K562 (cell line): ENCODE measurements around the gene PPM1M. TPM values are rescaled to one million over a fixed set of nuclear protein-coding genes. Genes with fewer than 3 reads are reported as not detected.

Experiments
- ARID1B ChIP-seq: fragments of 450-650 bp; IDR thresholded peaks from 2 replicates; pipeline ENCODE4 v1.6.1; 2016; ENCODE audit warnings: antibody characterized with exemption, mild to moderate bottlenecking, inconsistent platforms
- ETS2 ChIP-seq: IDR thresholded peaks from 2 replicates; pipeline ENCODE4 v1.6.1; 2016; ENCODE audit warnings: borderline replicate concordance, missing genetic modification characterization, mild to moderate bottlenecking, moderate library complexity, missing compliant biosample characterization; ENCODE audit not compliant: poor library complexity, severe bottlenecking
- HDAC8 ChIP-seq: fragments of 450-650 bp; IDR thresholded peaks from 2 replicates; pipeline ENCODE4 v1.6.1; 2016; ENCODE audit warnings: mild to moderate bottlenecking, missing genetic modification characterization, moderate library complexity, missing compliant biosample characterization
- YY1 ChIP-seq, 3 experiments: IDR thresholded peaks; 2 replicates each; pipeline ENCODE4 v1.6.1; 2011; ENCODE audit warnings: low read length in 2 of 3, mild to moderate bottlenecking in 2 of 3, moderate library complexity in 2 of 3, borderline replicate concordance in 1 of 3, control low read depth in 1 of 3, low read depth in 1 of 3; ENCODE audit not compliant: insufficient read depth in 3 of 3, insufficient replicate concordance in 2 of 3, control insufficient read depth in 1 of 3, insufficient read length in 1 of 3; ENCODE audit errors: extremely low read depth in 1 of 3
- ZBTB17 ChIP-seq: fragments of 450-650 bp; formaldehyde crosslinking; IDR thresholded peaks from 2 replicates; pipeline ENCODE4 v1.4.0; 2020; ENCODE audit warnings: mild to moderate bottlenecking
- polyA plus RNA-seq, 8 experiments: library from polyadenylated mRNA; depleted of rRNA in 4 of 8; stranded (reverse) in 5 of 8; unstranded in 3 of 8; fragments of >200 nt; fragmentation: Nextera tagmentation in 2 of 8; fragmentation: Illumina TruSeq in 1 of 8; extraction: Ambion mirVana in 2 of 8; extraction: Trizol in 1 of 8; gene quantifications; 2 replicates each; pipeline versions ENCODE4 v1.2.1 to v1.2.3, GENCODE V29; 2011 to 2014; ENCODE audit warnings: inconsistent platforms in 1 of 8, missing spikeins in 1 of 8
- total RNA-seq, 7 experiments: library from RNA; depleted of rRNA in 6 of 7; stranded (reverse); fragments of >200 nt in 6 of 7; fragmentation: Illumina TruSeq in 2 of 7; extraction: Trizol in 2 of 7; gene quantifications; 2 replicates each; pipeline versions ENCODE4 v1.2.1 to v1.2.3, GENCODE V29; 2011 to 2021; ENCODE audit warnings: low replicate concordance in 1 of 7
- TF ChIP-seq, protein P1 (sequence below), 2 experiments: fragments of 450-650 bp in 1 of 2; IDR thresholded peaks; 2 replicates each; pipeline ENCODE4 v1.6.1; 2011 to 2017; ENCODE audit warnings: low read depth in 2 of 2, antibody characterized with exemption in 1 of 2, borderline replicate concordance in 1 of 2, low read length in 1 of 2, mild to moderate bottlenecking in 1 of 2, mixed read lengths in 1 of 2; ENCODE audit not compliant: control insufficient read depth in 1 of 2
- TF ChIP-seq, protein P2 (sequence below): fragments of 450-650 bp; IDR thresholded peaks from 2 replicates; pipeline ENCODE4 v1.6.1; 2018; ENCODE audit not compliant: partially characterized antibody
- TF ChIP-seq, protein P3 (sequence below): sonication (generic); formaldehyde crosslinking; IDR thresholded peaks from 2 replicates; pipeline ENCODE4 v1.8.1; 2022; ENCODE audit warnings: missing genetic modification reagents
- TF ChIP-seq, protein P4 (sequence below): fragments of 250-450 bp; sonication (Bioruptor Pico); IDR thresholded peaks from 2 replicates; pipeline ENCODE4 v1.6.1; 2021; ENCODE audit warnings: mild to moderate bottlenecking
- TF ChIP-seq, protein P5 (sequence below): fragments of 250-450 bp; sonication (Bioruptor Pico); IDR thresholded peaks from 2 replicates; pipeline ENCODE4 v1.4.0; 2020; ENCODE audit warnings: borderline replicate concordance
- TF ChIP-seq, protein P6 (sequence below): fragments of 250-450 bp; sonication (Bioruptor Pico); IDR thresholded peaks from 2 replicates; pipeline ENCODE4 v1.4.0; 2020; ENCODE audit warnings: mild to moderate bottlenecking, moderate library complexity

Gene PPM1M
- total and polyA plus RNA-seq, 9 of the 15 experiments (the other 6 are each of a cell fraction or from before 2014, with no cell fraction given): 1.4 to 9.2 (median 4.4) TPM

DNA sequence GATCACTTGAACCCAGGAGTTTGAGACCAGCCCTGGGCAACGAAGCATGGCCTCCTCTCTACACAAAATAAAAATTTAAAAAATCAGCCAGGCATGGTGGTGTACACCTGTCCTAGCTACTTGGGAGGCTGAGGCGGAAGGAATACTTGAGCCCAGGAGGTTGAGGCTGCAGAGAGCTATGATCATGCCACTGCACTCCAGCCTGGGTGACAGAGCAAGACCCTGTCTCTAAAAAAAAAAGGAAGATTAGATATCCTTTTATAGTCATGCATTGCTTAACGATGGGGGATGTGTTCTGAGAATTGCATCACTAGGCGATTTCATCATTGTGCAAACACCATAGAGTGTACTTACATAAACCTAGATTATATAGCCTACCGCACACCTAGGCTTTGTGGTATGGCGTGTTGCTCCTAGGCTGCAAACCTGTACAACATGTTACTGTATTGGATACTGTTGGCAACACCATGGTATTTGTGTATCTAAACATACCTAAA lies 35.0 kb upstream of the PPM1M start (continued):
- TF ChIP-seq, protein P1, sequence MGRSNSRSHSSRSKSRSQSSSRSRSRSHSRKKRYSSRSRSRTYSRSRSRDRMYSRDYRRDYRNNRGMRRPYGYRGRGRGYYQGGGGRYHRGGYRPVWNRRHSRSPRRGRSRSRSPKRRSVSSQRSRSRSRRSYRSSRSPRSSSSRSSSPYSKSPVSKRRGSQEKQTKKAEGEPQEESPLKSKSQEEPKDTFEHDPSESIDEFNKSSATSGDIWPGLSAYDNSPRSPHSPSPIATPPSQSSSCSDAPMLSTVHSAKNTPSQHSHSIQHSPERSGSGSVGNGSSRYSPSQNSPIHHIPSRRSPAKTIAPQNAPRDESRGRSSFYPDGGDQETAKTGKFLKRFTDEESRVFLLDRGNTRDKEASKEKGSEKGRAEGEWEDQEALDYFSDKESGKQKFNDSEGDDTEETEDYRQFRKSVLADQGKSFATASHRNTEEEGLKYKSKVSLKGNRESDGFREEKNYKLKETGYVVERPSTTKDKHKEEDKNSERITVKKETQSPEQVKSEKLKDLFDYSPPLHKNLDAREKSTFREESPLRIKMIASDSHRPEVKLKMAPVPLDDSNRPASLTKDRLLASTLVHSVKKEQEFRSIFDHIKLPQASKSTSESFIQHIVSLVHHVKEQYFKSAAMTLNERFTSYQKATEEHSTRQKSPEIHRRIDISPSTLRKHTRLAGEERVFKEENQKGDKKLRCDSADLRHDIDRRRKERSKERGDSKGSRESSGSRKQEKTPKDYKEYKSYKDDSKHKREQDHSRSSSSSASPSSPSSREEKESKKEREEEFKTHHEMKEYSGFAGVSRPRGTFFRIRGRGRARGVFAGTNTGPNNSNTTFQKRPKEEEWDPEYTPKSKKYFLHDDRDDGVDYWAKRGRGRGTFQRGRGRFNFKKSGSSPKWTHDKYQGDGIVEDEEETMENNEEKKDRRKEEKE (IDR thresholded peaks at IDR 0.05; ENCODE audit: borderline replicate concordance in 1 of 2, control insufficient read depth in 1 of 2, low read depth in 2 of 2, low read length in 1 of 2): no peak
- TF ChIP-seq ARID1B (no peak), ETS2 (tag) (no peak), ZBTB17 (CRISPR knock-in tag) (no peak), HDAC8 (tag) (no peak), YY1 (IDR thresholded peaks at IDR 0.05; ENCODE audit: borderline replicate concordance in 1 of 3, control insufficient read depth in 1 of 3, extremely low read depth in 1 of 3, insufficient read depth in 3 of 3, insufficient read length in 1 of 3, insufficient replicate concordance in 2 of 3, low read depth in 1 of 3, low read length in 2 of 3) (no peak)
- TF ChIP-seq, protein P2, sequence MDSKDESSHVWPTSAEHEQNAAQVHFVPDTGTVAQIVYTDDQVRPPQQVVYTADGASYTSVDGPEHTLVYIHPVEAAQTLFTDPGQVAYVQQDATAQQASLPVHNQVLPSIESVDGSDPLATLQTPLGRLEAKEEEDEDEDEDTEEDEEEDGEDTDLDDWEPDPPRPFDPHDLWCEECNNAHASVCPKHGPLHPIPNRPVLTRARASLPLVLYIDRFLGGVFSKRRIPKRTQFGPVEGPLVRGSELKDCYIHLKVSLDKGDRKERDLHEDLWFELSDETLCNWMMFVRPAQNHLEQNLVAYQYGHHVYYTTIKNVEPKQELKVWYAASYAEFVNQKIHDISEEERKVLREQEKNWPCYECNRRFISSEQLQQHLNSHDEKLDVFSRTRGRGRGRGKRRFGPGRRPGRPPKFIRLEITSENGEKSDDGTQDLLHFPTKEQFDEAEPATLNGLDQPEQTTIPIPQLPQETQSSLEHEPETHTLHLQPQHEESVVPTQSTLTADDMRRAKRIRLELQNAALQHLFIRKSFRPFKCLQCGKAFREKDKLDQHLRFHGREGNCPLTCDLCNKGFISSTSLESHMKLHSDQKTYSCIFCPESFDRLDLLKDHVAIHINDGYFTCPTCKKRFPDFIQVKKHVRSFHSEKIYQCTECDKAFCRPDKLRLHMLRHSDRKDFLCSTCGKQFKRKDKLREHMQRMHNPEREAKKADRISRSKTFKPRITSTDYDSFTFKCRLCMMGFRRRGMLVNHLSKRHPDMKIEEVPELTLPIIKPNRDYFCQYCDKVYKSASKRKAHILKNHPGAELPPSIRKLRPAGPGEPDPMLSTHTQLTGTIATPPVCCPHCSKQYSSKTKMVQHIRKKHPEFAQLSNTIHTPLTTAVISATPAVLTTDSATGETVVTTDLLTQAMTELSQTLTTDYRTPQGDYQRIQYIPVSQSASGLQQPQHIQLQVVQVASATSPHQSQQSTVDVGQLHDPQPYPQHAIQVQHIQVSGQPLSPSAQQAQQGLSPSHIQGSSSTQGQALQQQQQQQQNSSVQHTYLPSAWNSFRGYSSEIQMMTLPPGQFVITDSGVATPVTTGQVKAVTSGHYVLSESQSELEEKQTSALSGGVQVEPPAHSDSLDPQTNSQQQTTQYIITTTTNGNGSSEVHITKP: no peak
- TF ChIP-seq, protein P3, sequence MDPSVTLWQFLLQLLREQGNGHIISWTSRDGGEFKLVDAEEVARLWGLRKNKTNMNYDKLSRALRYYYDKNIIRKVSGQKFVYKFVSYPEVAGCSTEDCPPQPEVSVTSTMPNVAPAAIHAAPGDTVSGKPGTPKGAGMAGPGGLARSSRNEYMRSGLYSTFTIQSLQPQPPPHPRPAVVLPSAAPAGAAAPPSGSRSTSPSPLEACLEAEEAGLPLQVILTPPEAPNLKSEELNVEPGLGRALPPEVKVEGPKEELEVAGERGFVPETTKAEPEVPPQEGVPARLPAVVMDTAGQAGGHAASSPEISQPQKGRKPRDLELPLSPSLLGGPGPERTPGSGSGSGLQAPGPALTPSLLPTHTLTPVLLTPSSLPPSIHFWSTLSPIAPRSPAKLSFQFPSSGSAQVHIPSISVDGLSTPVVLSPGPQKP (CRISPR knock-in tag): no peak
- TF ChIP-seq, protein P4, sequence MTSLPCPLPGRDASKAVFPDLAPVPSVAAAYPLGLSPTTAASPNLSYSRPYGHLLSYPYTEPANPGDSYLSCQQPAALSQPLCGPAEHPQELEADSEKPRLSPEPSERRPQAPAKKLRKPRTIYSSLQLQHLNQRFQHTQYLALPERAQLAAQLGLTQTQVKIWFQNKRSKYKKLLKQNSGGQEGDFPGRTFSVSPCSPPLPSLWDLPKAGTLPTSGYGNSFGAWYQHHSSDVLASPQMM (CRISPR knock-in tag): no peak
- TF ChIP-seq, protein P5, sequence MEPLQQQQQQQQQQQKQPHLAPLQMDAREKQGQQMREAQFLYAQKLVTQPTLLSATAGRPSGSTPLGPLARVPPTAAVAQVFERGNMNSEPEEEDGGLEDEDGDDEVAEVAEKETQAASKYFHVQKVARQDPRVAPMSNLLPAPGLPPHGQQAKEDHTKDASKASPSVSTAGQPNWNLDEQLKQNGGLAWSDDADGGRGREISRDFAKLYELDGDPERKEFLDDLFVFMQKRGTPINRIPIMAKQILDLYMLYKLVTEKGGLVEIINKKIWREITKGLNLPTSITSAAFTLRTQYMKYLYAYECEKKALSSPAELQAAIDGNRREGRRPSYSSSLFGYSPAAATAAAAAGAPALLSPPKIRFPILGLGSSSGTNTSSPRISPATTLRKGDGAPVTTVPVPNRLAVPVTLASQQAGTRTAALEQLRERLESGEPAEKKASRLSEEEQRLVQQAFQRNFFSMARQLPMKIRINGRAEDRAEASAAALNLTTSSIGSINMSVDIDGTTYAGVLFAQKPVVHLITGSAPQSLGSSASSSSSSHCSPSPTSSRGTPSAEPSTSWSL (CRISPR knock-in tag): no peak
- TF ChIP-seq, protein P6, sequence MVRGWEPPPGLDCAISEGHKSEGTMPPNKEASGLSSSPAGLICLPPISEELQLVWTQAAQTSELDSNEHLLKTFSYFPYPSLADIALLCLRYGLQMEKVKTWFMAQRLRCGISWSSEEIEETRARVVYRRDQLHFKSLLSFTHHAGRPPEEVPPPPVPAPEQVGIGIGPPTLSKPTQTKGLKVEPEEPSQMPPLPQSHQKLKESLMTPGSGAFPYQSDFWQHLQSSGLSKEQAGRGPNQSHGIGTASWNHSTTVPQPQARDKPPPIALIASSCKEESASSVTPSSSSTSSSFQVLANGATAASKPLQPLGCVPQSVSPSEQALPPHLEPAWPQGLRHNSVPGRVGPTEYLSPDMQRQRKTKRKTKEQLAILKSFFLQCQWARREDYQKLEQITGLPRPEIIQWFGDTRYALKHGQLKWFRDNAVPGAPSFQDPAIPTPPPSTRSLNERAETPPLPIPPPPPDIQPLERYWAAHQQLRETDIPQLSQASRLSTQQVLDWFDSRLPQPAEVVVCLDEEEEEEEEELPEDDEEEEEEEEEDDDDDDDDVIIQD (CRISPR knock-in tag): no peak
